NCI-H2171 (cell line): ENCODE data around the gene VRTN.
A peak's percentile ranks its signal among the peaks of the same experiment; 100 is the strongest.
"Not testable (repeated sequence)": the region's sequence is repeated elsewhere in the genome, so short reads cannot be mapped to it uniquely, and the experiment has no call there.

Source experiments
- DNase-seq: peaks from one replicate; lab custom pipeline; 2025; lab: John Stamatoyannopoulos, UW

Gene VRTN, protein sequence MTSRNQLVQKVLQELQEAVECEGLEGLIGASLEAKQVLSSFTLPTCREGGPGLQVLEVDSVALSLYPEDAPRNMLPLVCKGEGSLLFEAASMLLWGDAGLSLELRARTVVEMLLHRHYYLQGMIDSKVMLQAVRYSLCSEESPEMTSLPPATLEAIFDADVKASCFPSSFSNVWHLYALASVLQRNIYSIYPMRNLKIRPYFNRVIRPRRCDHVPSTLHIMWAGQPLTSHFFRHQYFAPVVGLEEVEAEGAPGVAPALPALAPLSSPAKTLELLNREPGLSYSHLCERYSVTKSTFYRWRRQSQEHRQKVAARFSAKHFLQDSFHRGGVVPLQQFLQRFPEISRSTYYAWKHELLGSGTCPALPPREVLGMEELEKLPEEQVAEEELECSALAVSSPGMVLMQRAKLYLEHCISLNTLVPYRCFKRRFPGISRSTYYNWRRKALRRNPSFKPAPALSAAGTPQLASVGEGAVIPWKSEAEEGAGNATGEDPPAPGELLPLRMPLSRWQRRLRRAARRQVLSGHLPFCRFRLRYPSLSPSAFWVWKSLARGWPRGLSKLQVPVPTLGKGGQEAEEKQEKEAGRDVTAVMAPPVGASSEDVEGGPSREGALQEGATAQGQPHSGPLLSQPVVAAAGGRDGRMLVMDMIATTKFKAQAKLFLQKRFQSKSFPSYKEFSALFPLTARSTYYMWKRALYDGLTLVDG

DNA sequence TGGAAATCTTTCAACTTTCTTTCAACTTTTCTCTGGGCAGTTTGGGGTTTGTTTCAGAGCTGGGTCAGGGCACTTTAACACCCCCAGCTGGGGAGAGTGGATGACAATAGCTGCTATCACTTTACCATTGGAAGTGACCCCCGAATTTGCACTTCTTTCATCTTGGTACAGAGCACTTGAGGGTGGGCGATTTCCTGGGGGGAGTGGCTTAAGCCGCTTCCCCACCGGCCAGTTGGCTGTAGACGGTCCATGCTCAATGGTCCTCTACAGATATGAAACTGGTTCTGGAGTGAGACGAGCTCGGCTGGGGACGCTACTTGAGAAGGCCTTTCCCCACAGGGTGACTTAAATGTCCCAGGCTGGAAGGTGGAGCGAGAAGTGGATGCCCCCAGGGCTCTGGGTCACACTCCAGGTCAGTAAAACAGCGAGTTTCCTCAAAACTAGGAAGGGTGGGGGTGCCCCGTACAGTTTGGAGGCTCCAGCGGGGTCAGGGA lies at the start of gene VRTN:
Gene VRTN, plus strand, starts transcription at position 231 of the 494 bp plus-strand sequence. CDS start 8,313 bp downstream, outside the sequence.
- no peak for DNase-seq

DNA sequence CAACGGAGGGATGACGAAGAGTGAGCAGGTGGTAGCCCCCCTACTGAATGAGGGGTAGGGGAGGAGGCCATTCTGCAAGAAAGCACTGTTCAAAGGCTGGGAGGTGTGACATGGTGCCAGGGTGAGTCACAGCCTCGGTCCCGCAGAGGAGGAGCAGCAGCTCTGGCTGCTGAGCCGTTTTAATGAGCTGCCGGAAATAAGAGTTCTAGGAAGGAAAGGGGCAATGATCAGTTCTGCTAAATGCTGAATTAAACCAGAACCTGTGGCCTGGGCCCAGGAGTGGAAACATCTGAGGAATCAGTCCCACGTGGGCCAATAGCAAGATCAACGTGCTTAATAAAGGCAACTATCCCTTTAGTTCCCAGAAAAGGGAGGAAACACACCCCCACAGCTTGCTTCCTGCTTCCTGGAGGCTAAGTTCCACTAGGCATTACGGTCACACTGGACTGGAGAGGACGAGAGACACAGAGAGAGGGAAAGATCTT lies 49.2 kb upstream of the VRTN start:
- no peak for DNase-seq

DNA sequence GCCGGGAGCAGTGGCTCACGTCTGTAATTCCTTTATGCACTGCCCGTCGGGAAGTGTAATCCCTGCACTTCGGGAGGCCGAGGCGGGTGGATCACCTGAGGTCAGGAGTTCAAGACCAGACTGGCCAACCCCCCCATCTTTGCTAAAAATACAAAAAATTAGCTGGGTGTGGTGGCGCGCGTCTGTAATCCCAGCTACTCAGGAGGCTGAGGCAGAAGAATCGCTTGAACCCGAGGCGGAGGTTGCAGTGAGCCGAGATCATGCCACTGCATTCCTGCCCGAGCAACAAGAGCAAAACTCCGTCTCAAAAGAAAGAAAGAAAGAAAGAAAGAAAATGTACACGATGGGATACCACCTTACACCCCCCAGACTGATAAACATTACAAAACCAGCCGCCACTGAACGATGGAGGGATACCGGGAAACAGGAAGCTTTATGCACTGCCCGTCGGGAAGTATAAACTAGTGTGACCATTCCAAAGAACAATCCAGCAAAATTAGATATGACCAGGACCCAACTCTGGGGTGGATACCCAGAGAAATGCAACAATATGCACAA lies 46.6 kb upstream of the VRTN start:
- no peak for DNase-seq

DNA sequence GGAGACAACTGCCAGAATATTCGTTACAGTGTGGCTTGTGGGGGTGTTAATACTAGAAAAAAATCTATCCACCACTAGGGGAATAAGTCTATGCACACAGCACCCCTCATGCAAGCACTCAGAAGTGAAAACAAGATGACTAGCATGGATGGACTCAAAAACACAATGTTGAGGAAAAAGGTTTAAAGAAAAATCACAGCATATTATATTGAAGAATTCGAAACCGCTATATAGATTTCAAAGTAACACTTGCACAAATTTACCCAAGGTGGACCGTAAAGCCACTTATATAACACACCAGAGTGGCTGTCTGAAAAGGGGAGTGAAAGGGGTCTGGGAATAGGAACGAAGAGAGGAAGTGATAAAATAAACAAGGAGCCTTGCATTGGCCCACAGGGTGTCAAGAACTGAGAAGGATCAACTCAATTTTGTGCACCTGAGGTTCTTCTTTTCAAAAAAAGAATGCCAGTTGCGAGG lies 46.1 kb upstream of the VRTN start:
- DNase-seq = peak; percentile 8

DNA sequence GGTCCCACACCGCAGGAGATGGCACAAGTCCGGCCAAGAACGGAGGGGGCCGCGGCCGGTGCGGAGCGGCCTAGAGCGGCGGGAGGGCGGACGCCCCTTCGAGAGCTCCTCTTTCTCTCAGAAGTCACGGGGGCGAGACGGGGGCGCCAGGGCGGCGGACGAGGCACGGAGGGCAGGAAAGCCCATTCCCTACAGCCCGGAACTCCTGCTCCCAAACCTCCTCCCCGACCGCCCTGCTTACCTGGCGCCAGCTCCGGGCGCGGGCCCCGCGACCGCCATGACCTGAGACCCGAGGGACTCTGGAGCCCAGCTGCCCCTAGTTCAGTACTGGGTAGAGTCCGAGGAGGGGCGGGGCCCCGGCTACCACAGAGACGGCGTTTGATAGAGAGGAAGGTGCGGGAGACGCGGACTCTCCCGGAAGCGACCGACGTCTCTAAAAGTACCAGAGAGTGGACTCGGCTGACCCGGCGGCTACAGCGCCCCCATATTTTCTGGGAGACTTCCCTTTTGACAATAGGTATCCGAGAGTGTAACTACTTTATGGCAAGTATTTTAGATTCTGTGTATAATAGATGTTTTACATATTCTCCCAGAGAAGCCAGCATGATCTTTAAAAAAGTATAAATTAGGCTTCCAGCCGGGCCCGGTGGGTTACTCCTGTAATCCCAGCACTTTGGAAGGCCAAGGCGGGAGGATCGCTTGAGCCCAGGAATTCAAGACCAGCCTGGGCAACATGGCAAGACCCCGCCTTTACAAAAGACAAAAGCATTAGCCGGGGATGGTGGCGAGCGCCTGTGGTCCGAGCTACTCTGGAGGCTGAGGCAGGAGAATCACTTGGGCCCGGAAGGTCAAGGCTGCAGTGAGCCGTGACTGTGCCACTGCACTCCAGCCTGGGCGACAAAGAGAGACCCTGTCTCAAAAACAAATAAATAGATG lies 45.4 kb upstream of the VRTN start, which contains the start of gene ABCD4:
Gene ABCD4, minus strand, starts transcription at position 301 of the 936 bp plus-strand sequence. Its CDS starts 22 bp downstream, at position 279.
- peak; percentile 90 for DNase-seq

DNA sequence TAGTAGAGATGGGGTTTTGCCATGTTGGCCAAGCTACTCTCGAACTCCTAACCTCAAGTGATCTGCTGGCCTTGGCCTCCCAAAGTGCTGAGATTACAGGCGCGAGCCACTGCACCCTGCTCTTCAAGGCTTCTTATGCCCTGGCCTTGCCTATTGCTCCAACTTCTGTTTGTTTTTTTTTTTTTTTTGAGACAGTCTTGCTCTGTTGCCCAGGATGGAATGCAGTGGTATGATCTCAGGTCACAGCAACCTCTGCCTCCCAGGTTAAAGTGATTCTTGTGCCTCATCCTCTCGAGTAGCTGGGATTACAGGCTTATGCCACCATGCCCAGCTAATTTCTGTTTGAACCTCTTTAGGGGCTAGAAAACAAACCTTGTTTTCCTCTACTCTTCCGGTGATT lies 39.6 kb upstream of the VRTN start:
- DNase-seq = no peak

DNA sequence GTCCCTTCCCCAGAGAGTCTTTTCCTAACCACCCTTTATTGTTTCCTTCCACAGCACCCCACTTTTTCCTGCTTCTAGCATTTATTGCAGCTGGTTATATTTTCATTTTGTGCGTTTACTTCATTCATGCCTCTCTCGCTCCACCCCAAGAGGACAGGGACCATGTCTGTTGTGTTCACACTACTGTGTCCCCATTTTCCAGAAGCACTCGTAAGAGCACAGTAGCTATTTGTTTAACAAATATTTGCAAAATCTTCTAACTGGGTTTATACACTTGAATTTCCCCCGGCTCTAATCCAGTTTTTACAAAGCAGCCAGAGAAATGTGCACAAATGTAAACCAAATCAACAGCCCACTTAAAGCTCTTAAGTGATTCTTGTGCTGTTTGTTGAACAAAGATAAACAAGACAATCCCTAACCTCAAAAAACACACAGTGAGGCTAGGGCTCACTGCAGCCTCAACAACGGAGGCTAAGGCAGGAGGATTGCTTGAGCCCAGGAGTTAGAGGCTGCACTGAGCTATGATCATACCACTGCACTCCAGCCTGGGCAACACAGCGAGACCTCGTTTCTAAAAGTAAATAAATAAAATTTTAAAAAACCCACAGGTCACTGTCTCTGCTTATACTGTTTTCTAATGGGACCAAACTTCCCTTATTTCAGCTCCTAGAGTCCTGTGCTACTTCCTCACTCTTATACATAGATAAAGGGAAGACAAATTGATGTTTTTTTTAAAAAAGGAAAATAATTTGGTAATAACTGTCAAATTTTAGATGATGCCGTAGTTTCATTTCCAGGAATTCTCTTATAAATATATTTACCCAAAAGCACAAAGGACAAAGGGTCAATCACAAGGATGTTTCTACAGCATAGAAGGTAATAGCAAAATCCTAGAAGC lies 38.9 kb upstream of the VRTN start:
- no peak for DNase-seq

DNA sequence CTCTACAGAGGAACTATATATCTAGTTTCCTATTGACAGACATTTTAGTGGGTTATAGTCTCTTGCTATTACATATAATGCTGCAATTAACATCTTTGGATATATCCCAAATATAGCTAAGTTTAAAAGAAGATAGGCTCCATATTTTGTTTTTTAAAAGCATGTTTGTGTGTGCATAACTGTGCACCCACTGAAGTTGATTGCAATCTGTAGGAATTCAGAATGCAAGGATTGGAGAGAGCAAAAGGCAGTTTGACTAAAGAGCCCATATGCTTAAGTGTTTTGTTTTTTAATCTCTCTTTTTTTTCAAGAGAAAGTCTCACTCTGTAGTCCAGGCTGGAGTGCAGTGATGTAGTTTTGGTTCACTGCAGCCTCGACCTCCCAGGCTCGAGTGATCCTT lies 36.1 kb upstream of the VRTN start:
- DNase-seq = no peak

DNA sequence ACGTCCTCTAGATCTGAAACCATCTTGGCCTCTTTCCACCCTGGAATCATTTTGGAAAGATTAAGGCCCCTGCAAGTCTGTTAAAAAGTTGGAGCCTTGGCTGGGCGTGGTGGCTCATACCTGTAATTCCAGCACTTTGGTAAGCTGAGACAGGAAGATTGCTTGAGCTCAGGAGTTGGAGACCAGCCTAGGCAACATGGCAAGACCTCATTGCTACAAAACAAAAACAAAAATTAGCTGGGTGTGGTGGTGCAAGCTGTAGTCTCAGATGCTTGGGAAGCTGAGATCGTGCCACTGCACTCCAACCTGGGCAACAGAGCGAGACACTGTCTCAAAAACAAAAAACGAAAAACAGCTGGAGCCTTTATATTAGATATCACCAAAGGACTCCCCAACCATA lies 34.7 kb upstream of the VRTN start:
- DNase-seq = no peak

DNA sequence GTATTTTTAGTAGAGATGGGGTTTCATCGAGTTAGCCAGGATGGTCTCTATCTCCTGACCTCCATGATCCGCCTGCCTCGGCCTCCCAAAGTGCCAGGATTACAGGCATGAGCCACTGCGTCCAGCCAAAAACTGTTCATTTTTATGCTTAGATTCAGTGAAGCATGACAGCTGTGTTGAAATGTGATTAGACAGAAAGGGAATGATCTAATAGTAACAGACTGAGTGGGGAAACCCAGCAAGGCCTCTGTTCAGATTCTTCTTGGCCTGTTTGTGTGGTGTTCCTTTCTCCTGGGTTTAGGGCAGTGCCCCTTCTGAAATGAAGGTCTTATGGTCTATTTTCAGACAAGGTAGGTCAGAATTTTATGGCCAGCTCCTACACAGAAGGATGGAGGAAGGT lies 33.7 kb upstream of the VRTN start:
- DNase-seq = no peak

DNA sequence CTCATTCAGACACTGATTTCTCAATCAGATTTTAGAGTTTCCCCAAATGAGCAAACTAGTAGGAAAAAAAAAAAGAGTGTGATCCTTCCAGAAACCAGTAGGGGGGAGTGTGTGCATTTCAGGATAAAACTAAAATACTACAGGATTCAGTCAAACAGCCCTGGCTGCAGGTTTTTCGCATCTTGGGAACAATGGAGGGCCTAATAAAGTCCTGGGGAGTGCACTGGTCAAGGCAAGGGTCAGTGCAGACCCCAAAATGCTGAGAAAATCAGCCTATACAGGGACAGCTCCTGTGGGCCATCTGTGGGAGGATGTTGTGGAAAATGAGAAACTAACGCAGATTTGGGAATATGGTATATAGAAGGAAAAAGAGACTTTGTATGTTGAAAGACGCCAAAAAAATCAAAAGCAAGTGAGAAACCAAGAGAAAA lies 23.3 kb upstream of the VRTN start:
- DNase-seq = peak; percentile 54

DNA sequence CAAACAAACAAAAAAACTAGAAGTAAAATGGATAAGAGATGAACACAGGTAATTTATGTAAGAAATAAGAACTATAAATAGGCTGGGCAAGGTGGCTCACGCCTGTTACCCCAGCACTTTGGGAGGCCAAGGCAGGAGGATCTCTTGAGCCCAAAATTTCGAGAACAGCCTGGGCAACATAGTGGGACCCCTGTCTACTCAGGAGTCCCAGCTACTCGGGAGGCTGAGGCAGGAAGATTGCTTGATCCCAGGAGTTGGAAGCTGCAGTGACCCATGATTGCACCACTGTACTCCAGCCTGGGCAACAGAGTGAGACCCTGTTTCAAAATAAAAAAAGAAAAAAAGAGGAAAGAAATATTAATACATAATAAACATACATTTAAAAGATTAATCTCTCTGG lies 22.8 kb upstream of the VRTN start:
- no peak for DNase-seq

DNA sequence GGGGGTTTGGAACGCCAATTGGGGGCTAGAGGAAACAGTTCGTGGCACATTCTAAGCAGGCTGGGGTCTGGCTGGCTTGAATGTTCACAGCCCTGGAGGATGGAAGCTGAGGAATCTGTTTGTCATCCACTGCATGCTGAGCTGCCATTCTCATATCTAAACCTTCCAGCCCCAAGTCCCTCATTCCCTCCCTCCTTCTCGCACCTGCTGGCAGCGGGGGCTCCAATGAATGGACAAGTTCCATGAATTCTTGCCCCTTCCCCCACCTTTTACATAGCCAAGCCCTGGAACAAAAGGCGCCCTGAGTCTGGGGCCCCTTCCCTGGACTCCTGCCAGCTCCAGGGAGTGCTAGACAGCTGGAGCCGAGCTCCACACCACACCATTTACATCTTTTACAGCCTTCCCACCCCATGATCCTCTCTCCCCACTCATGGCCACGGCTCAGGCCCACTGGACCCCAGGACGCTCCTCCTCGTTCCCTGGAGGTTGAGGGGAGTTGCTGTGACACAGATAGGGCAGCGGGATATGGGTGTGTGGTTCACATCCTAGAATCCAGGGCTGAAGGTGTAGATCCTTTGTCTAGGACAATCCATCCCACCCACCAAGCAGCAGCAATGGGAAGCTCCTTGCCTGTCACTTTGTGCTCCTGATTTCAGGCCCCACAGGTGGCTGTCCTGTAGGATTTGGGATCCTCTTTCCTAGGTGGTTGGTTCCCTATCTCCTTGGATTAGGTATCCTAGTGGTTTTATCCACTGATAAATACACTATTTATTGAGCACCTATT lies 21.7 kb upstream of the VRTN start:
- DNase-seq = peak; percentile 77

DNA sequence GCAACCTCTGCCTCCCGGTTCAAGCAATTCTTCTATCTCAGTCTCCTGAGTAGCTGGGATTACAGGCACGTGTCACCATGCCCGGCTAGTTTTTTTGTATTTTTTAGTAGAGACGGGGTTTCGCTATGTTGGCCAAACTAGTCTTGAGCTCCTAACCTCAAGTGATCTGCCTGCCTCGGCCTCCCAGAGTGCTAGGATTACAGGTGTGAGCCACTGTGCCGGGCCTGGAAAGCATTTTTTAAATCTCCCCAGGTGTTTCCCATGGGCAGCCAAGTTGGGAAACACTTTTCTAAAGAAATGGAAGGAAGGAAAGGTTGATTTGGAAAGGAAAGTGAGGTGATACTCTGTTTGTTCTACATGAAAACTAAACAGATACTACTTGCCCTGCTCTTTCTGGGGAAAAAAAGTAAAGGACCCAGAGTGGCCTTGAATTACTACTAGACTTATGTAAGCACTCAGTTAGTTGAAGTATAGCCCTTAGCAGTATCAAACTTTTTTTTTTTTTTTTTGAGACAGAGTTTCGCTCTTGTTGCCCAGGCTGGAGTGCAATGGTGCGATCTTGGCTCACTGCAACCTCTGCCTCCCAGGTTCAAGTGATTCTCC lies 18.2 kb upstream of the VRTN start:
- not testable (repeated sequence) for DNase-seq

DNA sequence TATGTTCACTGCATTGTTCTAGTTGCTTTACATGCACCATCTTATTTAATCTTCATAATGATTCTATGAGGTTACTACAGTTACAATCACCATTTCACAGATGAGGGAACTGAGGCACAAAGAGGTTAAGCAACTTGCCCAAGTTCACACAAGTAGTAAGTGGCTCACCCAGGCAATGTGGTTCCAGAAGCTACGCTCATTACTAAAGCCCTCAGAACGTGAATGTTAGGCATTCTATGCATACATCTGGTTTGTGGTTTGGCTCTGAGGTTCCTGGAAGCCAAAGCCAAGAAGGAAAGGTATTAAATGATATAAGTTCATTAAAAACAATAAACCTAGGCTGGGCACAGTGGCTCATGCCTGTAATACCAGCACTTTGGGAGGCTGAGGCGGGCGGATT lies 14.4 kb upstream of the VRTN start:
- DNase-seq = no peak

DNA sequence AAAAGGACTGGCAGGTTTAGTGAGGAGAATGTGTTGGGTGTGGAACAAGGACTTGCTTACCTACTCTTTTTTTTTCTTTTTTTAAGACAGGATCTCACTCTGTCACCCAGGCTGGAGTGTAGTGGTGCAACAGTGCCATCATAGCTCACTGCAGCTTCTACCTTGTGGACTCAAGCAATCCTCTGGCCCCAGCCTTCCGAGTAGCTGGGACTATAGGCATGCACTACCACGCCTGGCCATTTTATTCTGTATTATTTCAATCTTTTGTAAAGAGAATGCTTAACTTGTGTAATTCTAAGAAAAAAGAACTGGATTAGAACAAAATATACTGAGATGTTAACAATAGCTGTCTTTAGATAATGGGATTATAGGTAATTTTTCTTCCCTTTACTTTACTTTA lies 1.9 kb upstream of the VRTN start:
- DNase-seq = no peak

DNA sequence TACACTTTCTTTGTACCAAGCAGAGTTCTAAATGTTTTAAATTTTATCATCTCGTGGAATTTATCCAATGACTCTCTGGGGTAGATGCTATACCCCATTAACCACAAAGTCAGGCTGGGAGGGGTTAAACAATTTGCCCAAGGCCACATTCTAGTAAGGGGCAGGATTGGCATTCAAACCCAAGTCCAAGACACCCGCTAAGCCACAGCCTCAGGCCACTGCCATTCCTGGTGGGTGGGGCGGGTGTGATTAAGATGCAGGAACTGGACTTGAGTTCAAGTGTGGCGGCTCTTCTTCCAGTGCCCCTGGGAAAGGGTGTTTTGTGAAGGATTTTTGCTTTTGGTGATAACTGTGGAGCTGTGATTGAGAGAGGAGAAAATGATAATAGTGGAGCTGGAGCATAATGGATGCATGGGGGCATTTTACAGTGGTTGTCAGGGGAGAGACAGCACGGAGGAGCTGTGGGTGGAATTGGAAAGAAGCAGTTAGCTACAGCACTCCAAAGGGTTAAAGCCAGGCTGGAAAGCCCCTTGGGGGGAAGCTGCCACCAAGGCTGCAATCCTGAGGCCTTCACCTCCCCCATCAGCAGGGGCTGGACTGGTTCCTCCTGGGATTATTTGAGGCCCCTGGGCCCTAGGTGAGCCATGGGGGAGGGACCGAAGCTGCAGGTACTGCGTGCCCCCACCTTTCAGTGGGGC lies 1.0 kb upstream of the VRTN start:
- DNase-seq = no peak

DNA sequence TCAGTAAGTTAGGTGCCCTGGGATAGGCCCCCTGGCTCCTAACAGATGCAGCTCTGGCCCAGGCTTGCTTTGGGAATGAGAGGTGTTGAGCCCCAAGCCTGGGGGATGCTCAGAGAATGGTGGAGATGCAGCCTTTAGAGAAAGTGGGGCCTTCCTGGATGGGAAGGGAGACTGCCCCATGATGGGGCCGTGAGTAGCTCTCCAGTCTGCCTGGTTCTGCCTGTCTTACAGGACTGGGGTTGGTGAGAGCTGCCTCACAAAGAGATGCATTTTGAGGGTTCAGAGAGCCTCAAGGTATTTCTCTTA lies 523 bp upstream of the VRTN start:
- DNase-seq = no peak
